SK-N-SH (cell line): ENCODE measurements around the gene FREY1. TPM values are rescaled to one million over a fixed set of nuclear protein-coding genes. Genes with fewer than 3 reads are reported as not detected.

Source experiments
- CTCF ChIA-PET: fragments of 300-600, 350-600 bp; formaldehyde crosslinking; extraction: SDS; loops from one replicate; lab custom pipeline; 2021; lab: Yijun Ruan, JAX
- POLR2A ChIA-PET: fragments of 350-600 bp; sonication (Branson Sonifier 250); formaldehyde crosslinking; extraction: SDS; loops from one replicate; lab custom pipeline; 2020; ENCODE audit warnings: antibody characterized with exemption, inconsistent platforms; lab: Yijun Ruan, JAX
- DNase-seq: peaks from one replicate; pipeline ENCODE4 v3.0.0; 2012
- H2AFZ ChIP-seq: fragments of 200-600 bp; sonication (generic); 2 replicates; pipeline ENCODE4 v1.8.1; 2016; ENCODE audit warnings: antibody characterized with exemption, mild to moderate bottlenecking, low read depth
- H3F3A ChIP-seq: fragments of 200-600 bp; sonication (generic); replicated peaks from 2 replicates; pipeline ENCODE3; 2016; ENCODE audit warnings: antibody characterized with exemption, mild to moderate bottlenecking; ENCODE audit not compliant: insufficient read depth
- H3K27ac ChIP-seq, 2 experiments: fragments of 200-500 bp in 1 of 2; fragments of 200-600 bp in 1 of 2; sonication (Bioruptor generic) in 1 of 2; sonication (generic), shearing (Covaris generic) in 1 of 2; 2 replicates each; pipeline versions ENCODE4 v1.5.1 to v1.6.1; 2014 to 2016; ENCODE audit warnings: low read depth in 2 of 2, inconsistent platforms in 1 of 2, low read length in 1 of 2, mild to moderate bottlenecking in 1 of 2, mixed read lengths in 1 of 2
- H3K27me3 ChIP-seq: fragments of 200-600 bp; sonication (generic), shearing (Covaris generic); 2 replicates; pipeline ENCODE4 v1.6.1; 2016; ENCODE audit warnings: mixed run types; ENCODE audit not compliant: insufficient read depth
- H3K36me3 ChIP-seq, 2 experiments: fragments of 200-500 bp in 1 of 2; fragments of 200-600 bp in 1 of 2; sonication (Bioruptor generic) in 1 of 2; sonication (generic) in 1 of 2; replicated peaks in 1 of 2; 2 replicates each; pipeline versions ENCODE3 to v1.5.1; 2014 to 2016; ENCODE audit warnings: low read length in 1 of 2, mild to moderate bottlenecking in 1 of 2; ENCODE audit not compliant: insufficient read depth in 2 of 2, control insufficient read depth in 1 of 2
- H3K4me1 ChIP-seq, 2 experiments: fragments of 200-500 bp in 1 of 2; fragments of 200-600 bp in 1 of 2; sonication (Bioruptor generic) in 1 of 2; sonication (generic), shearing (Covaris generic) in 1 of 2; 2 replicates each; pipeline versions ENCODE4 v1.5.1 to v1.6.1; 2014 to 2016; ENCODE audit warnings: low read depth in 1 of 2, low read length in 1 of 2, mixed run types in 1 of 2; ENCODE audit not compliant: insufficient read depth in 2 of 2, control insufficient read depth in 1 of 2
- H3K4me2 ChIP-seq: fragments of 200-600 bp; sonication (generic), shearing (Covaris generic); 2 replicates; pipeline ENCODE4 v1.6.1; 2017; ENCODE audit warnings: mixed run types
- H3K4me3 ChIP-seq, 2 experiments: fragments of 200-500 bp in 1 of 2; fragments of 200-600 bp in 1 of 2; sonication (Bioruptor generic) in 1 of 2; sonication (generic), shearing (Covaris generic) in 1 of 2; 2 replicates each; pipeline versions ENCODE4 v1.5.1 to v1.8.1; 2014 to 2016; ENCODE audit warnings: low read depth in 2 of 2, inconsistent platforms in 1 of 2, low read length in 1 of 2, mild to moderate bottlenecking in 1 of 2, mixed read lengths in 1 of 2, moderate library complexity in 1 of 2
- H3K79me2 ChIP-seq: fragments of 200-600 bp; sonication (generic); 2 replicates; pipeline ENCODE4 v1.8.1; 2017; ENCODE audit warnings: mild to moderate bottlenecking; ENCODE audit not compliant: insufficient read depth
- H3K9ac ChIP-seq: fragments of 200-600 bp; sonication (generic); 2 replicates; pipeline ENCODE4 v1.6.1; 2017; ENCODE audit warnings: mixed run types
- H3K9me2 ChIP-seq: fragments of 200-600 bp; sonication (generic); 2 replicates; pipeline ENCODE4 v1.6.1; 2017; ENCODE audit warnings: mixed run types
- H3K9me3 ChIP-seq: fragments of 200-600 bp; sonication (generic); 2 replicates; pipeline ENCODE4 v1.6.1; 2017; ENCODE audit warnings: mixed run types, mild to moderate bottlenecking, moderate library complexity
- H4K20me1 ChIP-seq: fragments of 200-600 bp; sonication (generic); 2 replicates; pipeline ENCODE4 v1.6.1; 2017; ENCODE audit warnings: mild to moderate bottlenecking, mixed run types; ENCODE audit not compliant: insufficient read depth
- CHD2 ChIP-seq: fragments of 150-350 bp; IDR thresholded peaks from 2 replicates; pipeline ENCODE4 v1.6.1; 2018; ENCODE audit warnings: low read length; ENCODE audit not compliant: partially characterized antibody
- CTCF ChIP-seq: fragments of 200-600 bp; sonication (generic); IDR thresholded peaks from 2 replicates; pipeline ENCODE4 v1.6.1; 2017; ENCODE audit warnings: antibody characterized with exemption, mild to moderate bottlenecking, moderate library complexity
- EP300 ChIP-seq, 2 experiments: IDR thresholded peaks; 2 replicates each; pipeline versions ENCODE4 v1.4.0 to v1.6.1; 2012; ENCODE audit warnings: borderline replicate concordance in 1 of 2, low read depth in 1 of 2, low read length in 1 of 2
- EZH2phosphoT487 ChIP-seq: fragments of 200-600 bp; sonication (generic); IDR thresholded peaks from 2 replicates; pipeline ENCODE4 v1.6.1; 2017; ENCODE audit warnings: low read depth, mixed run types, mild to moderate bottlenecking, antibody characterized with exemption, moderate library complexity, borderline replicate concordance
- FOSL2 ChIP-seq: IDR thresholded peaks from 2 replicates; pipeline ENCODE4 v1.4.0; 2012; ENCODE audit warnings: low read depth, mild to moderate bottlenecking, moderate library complexity, borderline replicate concordance
- FOXJ3 ChIP-seq: sonication (generic); formaldehyde crosslinking; IDR thresholded peaks from 2 replicates; pipeline ENCODE4 v1.5.1; 2020; ENCODE audit warnings: mild to moderate bottlenecking, missing genetic modification reagents
- FOXM1 ChIP-seq: IDR thresholded peaks from 2 replicates; pipeline ENCODE4 v1.4.0; 2012; ENCODE audit warnings: low read depth, mild to moderate bottlenecking
- JUND ChIP-seq: IDR thresholded peaks from 2 replicates; pipeline ENCODE4 v1.4.0; 2012
- MXI1 ChIP-seq: IDR thresholded peaks from 2 replicates; pipeline ENCODE4 v1.6.1; 2012; ENCODE audit warnings: mild to moderate bottlenecking, low read depth, low read length, improper control_type of control experiment
- NFIC ChIP-seq: IDR thresholded peaks from 2 replicates; pipeline ENCODE4 v1.4.0; 2012; ENCODE audit warnings: borderline replicate concordance
- POLR2AphosphoS5 ChIP-seq: IDR thresholded peaks from 2 replicates; pipeline ENCODE4 v1.6.1; 2012; ENCODE audit warnings: low read depth, low read length
- RAD21 ChIP-seq: IDR thresholded peaks from 2 replicates; pipeline ENCODE4 v1.6.1; 2012; ENCODE audit warnings: mild to moderate bottlenecking, low read length
- SIN3A ChIP-seq: IDR thresholded peaks from 2 replicates; pipeline ENCODE4 v1.6.1; 2012; ENCODE audit warnings: low read depth, mild to moderate bottlenecking, low read length, moderate library complexity, borderline replicate concordance
- TCF12 ChIP-seq: IDR thresholded peaks from 2 replicates; pipeline ENCODE4 v1.4.0; 2012
- WGBS: methylation state at CpG from one replicate; pipeline ENCODE4 v1.1.6; 2017; ENCODE audit warnings: low lambda C conversion rate; 5-methylcytosine and 5-hydroxymethylcytosine counted together
- polyA plus RNA-seq, 3 experiments: library from polyadenylated mRNA; depleted of rRNA; stranded (reverse); fragments of >200 nt; gene quantifications; 2 replicates each; pipeline ENCODE4 v1.2.3, GENCODE V29; 2012
- TF ChIP-seq, protein P1 (sequence below): IDR thresholded peaks from 2 replicates; pipeline ENCODE4 v1.4.0; 2012; ENCODE audit warnings: low read depth, borderline replicate concordance
- TF ChIP-seq, protein P2 (sequence below): fragments of 150-350 bp; IDR thresholded peaks from 2 replicates; pipeline ENCODE4 v1.6.1; 2017; ENCODE audit warnings: antibody characterized with exemption, low read length, low read depth, borderline replicate concordance
- TF ChIP-seq, protein P3 (sequence below): IDR thresholded peaks from 2 replicates; pipeline ENCODE4 v1.4.0; 2012; ENCODE audit warnings: low read depth, borderline replicate concordance

FREY1 gene
- polyA plus RNA-seq, 1 of the 3 experiments (the other 2 are of a cell fraction) = 0.30 TPM

DNA sequence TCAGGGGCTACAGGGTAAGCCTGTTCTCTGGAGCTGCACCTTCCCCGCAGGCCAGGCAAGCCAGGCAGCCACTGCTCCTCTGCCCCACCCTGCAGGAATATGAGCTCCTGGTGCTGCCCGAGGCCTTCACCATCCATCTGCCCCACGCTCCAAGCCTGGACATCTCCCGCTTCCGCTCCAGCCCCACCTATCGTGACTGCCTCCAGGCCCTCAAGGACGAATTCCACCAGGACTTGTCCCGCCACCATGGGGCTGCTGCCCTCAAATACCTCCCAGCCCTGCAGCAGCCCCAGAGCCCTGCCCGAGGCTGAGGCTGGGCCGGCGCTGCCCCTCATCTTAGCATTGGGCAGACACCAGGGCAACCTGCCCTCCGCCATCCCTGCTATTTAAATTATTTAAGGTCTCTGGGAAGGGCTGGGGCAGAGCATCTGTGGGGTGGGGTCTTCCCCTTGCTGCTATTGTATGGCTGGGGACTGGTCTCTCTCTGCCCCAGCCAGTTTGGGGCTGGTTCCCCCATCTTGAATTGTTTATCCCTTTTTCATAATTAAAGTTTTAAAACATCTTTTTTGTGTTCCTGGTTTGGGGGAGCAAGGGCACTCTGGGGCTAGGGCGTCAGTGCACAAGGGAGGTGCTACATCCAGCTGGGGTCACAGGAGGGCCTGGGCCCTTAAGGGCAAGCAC, 21.6 kb upstream of the FREY1 start:
- POLR2A ChIA-PET = no interaction called here
- H3K4me1 ChIP-seq = peaks cover 0 to 5% of the 10 kb centered on the region in 2 experiments; a peak in 1 of 4 replicates

DNA sequence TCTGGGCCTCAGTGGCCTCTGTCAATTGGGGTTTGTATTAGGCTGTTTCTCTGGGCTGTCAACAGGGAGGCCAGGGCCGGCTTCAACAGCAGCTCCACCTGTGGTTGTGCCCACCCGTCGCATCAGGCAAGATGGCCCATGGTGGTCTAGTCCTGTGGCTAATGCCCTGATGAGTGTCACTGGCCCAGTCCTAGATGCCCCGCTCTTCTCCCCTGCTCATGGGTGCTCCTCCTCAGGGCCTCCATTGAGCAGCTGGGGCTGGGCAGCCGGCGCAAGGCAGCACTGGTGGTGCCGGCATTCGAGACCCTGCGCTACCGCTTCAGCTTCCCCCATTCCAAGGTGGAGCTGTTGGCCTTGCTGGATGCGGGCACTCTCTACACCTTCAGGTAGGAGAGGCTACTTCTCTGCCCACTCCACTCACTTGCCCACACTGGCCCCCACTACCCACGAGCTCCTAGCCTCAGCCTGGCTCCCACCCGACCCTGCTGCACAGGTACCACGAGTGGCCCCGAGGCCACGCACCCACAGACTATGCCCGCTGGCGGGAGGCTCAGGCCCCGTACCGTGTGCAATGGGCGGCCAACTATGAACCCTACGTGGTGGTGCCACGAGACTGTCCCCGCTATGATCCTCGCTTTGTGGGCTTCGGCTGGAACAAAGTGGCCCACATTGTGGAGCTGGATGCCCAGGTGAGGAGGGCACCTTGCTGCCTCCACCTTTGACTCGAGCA, 20.8 kb upstream of the FREY1 start:
- no peak overlapping the region for H3K4me3 ChIP-seq
- H3K9me2 ChIP-seq = no peaks in the 10 kb centered on the region
- no peak overlapping the region for H3K9ac ChIP-seq
- H4K20me1 ChIP-seq = no peaks in the 10 kb centered on the region
- H3K4me1 ChIP-seq = peaks cover 0 to 5% of the 10 kb centered on the region in 2 experiments; a peak in 1 of 4 replicates
- TF ChIP-seq, protein P1, sequence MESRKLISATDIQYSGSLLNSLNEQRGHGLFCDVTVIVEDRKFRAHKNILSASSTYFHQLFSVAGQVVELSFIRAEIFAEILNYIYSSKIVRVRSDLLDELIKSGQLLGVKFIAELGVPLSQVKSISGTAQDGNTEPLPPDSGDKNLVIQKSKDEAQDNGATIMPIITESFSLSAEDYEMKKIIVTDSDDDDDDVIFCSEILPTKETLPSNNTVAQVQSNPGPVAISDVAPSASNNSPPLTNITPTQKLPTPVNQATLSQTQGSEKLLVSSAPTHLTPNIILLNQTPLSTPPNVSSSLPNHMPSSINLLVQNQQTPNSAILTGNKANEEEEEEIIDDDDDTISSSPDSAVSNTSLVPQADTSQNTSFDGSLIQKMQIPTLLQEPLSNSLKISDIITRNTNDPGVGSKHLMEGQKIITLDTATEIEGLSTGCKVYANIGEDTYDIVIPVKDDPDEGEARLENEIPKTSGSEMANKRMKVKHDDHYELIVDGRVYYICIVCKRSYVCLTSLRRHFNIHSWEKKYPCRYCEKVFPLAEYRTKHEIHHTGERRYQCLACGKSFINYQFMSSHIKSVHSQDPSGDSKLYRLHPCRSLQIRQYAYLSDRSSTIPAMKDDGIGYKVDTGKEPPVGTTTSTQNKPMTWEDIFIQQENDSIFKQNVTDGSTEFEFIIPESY = no peak
- TF ChIP-seq, protein P2, sequence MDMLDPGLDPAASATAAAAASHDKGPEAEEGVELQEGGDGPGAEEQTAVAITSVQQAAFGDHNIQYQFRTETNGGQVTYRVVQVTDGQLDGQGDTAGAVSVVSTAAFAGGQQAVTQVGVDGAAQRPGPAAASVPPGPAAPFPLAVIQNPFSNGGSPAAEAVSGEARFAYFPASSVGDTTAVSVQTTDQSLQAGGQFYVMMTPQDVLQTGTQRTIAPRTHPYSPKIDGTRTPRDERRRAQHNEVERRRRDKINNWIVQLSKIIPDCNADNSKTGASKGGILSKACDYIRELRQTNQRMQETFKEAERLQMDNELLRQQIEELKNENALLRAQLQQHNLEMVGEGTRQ = no peak
- TF ChIP-seq RAD21 (no peak), EZH2phosphoT487 (no peak), SIN3A (no peak), EP300 (IDR thresholded peaks at IDR 0.05; ENCODE audit: borderline replicate concordance in 1 of 2, low read depth in 1 of 2, low read length in 1 of 2) (no peak), CHD2 (no peak), CTCF (no peak), TCF12 (no peak), FOSL2 (no peak), JUND (no peak), POLR2AphosphoS5 (no peak), FOXM1 (no peak), FOXJ3 (CRISPR knock-in tag) (no peak), NFIC (no peak), MXI1 (no peak)
- TF ChIP-seq, protein P3, sequence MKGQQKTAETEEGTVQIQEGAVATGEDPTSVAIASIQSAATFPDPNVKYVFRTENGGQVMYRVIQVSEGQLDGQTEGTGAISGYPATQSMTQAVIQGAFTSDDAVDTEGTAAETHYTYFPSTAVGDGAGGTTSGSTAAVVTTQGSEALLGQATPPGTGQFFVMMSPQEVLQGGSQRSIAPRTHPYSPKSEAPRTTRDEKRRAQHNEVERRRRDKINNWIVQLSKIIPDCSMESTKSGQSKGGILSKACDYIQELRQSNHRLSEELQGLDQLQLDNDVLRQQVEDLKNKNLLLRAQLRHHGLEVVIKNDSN = no peak
- H3K27ac ChIP-seq = no peak overlapping the region
- ChIA-PET CTCF (interaction anchor here (5.0 kb wide), 1 partner anchor 55 kb away, joined by 25 read pairs; no protein-coding TSS in a partner anchor), POLR2A (no interaction called here)
- no peaks in the 10 kb centered on the region for H3K9me3 ChIP-seq
- H3K36me3 ChIP-seq = peaks cover 3 to 5% of the 10 kb centered on the region in 2 experiments
- H3K79me2 ChIP-seq = no peaks in the 10 kb centered on the region
- no peaks in the 10 kb centered on the region for H3K27me3 ChIP-seq
- DNase-seq = no peak
- no peak overlapping the region for H3K4me2 ChIP-seq
- WGBS = 81% methylated on average over 14 of the region's 27 CpGs
- H3F3A ChIP-seq = no peaks in the 10 kb centered on the region
- no peak overlapping the region for H2AFZ ChIP-seq

More for the DNA sequence above, 21.6 kb upstream of the FREY1 start:
- Histone ChIP-seq H3K79me2 (no peaks in the 10 kb centered on the region), H4K20me1 (no peaks in the 10 kb centered on the region), H3F3A (no peaks in the 10 kb centered on the region), H3K4me2 (no peak overlapping the region), H3K4me3 (no peak overlapping the region), H3K36me3 (peaks cover 10% of the 10 kb centered on the region in 2 experiments), H2AFZ (no peak overlapping the region), H3K9me2 (no peaks in the 10 kb centered on the region), H3K27me3 (no peaks in the 10 kb centered on the region), H3K9me3 (no peaks in the 10 kb centered on the region), H3K9ac (no peak overlapping the region), H3K27ac (no peak overlapping the region)
- TF ChIP-seq EP300 (IDR thresholded peaks at IDR 0.05; ENCODE audit: borderline replicate concordance in 1 of 2, low read depth in 1 of 2, low read length in 1 of 2) (no peak), RAD21 (no peak), TCF12 (no peak), FOXJ3 (CRISPR knock-in tag) (no peak)
- TF ChIP-seq, protein P3 = no peak
- 89% methylated on average over 12 of the region's 13 CpGs for WGBS
- DNase-seq = no peak
- CTCF ChIA-PET = interaction anchor here (5.0 kb wide), 1 partner anchor 56 kb away, joined by 25 read pairs; no protein-coding TSS in a partner anchor
